Skeletal muscle tissue (tissue), 4 donors: ENCODE results near the gene TRPM4. TPM values are rescaled to one million over a fixed set of nuclear protein-coding genes. Genes with fewer than 3 reads are reported as not detected.
A peak's percentile ranks its signal among the peaks of the same experiment; 100 is the strongest.

ENCODE experiments used
- H3K27ac ChIP-seq: one replicate; pipeline ENCODE4 v1.7.0; 2013; ENCODE audit warnings: mild to moderate bottlenecking, low read depth, low read length, inconsistent platforms
- H3K27me3 ChIP-seq, 3 donors: one replicate each; pipeline ENCODE4 v1.7.0; 2013; ENCODE audit warnings: low read length in 3 of 3; ENCODE audit not compliant: control insufficient read depth in 3 of 3, insufficient read depth in 3 of 3
- H3K36me3 ChIP-seq, 3 donors: one replicate each; pipeline ENCODE4 v1.7.0; 2013; ENCODE audit warnings: low read length in 3 of 3; ENCODE audit not compliant: control insufficient read depth in 3 of 3, insufficient read depth in 3 of 3
- H3K4me1 ChIP-seq, 3 donors: one replicate each; pipeline ENCODE4 v1.7.0; 2013; ENCODE audit warnings: low read length in 3 of 3, mild to moderate bottlenecking in 3 of 3; ENCODE audit not compliant: control insufficient read depth in 3 of 3, insufficient read depth in 3 of 3
- H3K4me3 ChIP-seq, 3 donors: one replicate each; pipeline ENCODE4 v1.7.0; 2013; ENCODE audit warnings: low read length in 3 of 3
- H3K9ac ChIP-seq, 3 donors: one replicate each; pipeline ENCODE4 v1.7.0; 2013; ENCODE audit warnings: low read length in 3 of 3, mild to moderate bottlenecking in 3 of 3, moderate library complexity in 2 of 3, low read depth in 1 of 3
- H3K9me3 ChIP-seq, 3 donors: one replicate each; pipeline ENCODE4 v1.7.0; 2013; ENCODE audit warnings: low read length in 3 of 3; ENCODE audit not compliant: control insufficient read depth in 3 of 3
- total RNA-seq: library from RNA; depleted of rRNA; stranded (reverse); fragments of >200 nt; gene quantifications from one replicate; pipeline ENCODE4 v1.2.3, GENCODE V29; 2014
- donor health status: Osteomylitis.

Gene TRPM4
- total RNA-seq, 1 donor from 2014 or later, result 5.2 TPM

DNA sequence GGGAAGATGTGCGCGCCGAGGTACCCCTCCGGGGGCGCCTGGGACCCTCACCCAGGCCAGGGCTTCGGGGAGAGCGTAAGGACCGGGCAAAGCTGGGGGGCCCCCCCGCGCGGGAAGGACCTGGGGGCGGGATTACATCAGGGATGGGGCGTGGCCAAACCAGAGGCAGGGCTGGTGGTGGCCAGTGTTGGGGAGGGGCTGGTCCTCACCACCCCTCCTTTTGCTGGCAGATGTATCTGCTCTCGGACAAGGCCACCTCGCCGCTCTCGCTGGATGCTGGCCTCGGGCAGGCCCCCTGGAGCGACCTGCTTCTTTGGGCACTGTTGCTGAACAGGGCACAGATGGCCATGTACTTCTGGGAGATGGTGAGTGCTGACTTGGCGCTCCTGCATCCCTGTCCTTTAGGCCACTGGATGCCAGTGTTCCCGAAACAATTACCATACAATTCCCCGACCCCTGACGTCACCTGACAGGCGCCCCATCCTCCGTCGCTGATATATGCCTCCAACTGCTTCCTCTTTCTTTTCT, 25.3 kb downstream of the TRPM4 start:
- Histone ChIP-seq H3K4me1 (no peaks in the 10 kb centered on the region), H3K27me3 (no peaks in the 10 kb centered on the region), H3K9ac (no peak overlapping the region), H3K36me3 (peaks cover 33 to 40% (median 34%) of the 10 kb centered on the region in 3 donors), H3K4me3 (no peak overlapping the region), H3K9me3 (no peaks in the 10 kb centered on the region), H3K27ac (no peak overlapping the region)

DNA sequence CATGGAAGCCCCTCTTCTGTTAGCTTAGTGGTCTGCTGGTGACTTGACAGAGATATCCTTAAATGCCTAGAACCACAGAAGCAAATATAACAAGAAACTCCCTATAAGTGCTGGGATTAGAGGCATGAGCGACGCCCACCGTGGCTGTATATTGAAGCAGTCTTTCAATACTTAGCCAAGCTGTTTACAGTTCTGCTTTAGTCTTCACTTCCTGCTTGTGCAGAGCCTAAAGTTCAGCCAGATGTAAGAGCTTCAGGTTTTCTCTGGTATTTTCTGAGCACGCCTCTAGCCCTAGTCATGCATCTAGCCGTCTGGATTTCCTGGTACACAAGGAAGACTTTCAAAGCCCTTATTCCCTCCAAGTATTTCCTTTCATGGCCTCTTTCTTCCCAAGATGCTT, 28.5 kb downstream of the TRPM4 start:
- Histone ChIP-seq H3K27ac (no peak overlapping the region), H3K4me3 (no peak overlapping the region), H3K36me3 (peaks cover 45 to 57% (median 50%) of the 10 kb centered on the region in 3 donors), H3K4me1 (peaks cover 0 to 2% (median 0%) of the 10 kb centered on the region in 3 donors), H3K9me3 (no peaks in the 10 kb centered on the region), H3K9ac (no peak overlapping the region), H3K27me3 (no peaks in the 10 kb centered on the region)

DNA sequence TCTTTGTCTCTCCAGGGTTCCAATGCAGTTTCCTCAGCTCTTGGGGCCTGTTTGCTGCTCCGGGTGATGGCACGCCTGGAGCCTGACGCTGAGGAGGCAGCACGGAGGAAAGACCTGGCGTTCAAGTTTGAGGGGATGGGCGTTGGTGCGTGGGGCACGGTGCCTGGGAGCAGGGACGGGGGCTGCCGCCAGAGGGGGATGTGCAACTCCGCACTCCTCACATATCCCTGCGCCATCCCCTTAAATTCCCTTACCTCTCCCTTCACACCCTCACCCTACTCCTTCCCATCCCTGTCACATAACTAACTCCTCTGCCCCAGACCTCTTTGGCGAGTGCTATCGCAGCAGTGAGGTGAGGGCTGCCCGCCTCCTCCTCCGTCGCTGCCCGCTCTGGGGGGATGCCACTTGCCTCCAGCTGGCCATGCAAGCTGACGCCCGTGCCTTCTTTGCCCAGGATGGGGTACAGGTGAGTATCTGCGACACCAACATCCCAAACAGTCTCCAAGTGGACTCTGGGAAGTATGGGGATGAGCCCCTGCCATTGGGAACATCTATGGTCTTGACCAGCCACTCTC, 31.1 kb downstream of the TRPM4 start:
- H3K36me3 ChIP-seq, result peaks cover 55 to 59% (median 57%) of the 10 kb centered on the region in 3 donors
- H3K9me3 ChIP-seq, result no peaks in the 10 kb centered on the region
- H3K4me3 ChIP-seq, result no peak overlapping the region
- peaks cover 0 to 2% (median 0%) of the 10 kb centered on the region in 3 donors for H3K4me1 ChIP-seq
- no peaks in the 10 kb centered on the region for H3K27me3 ChIP-seq
- no peak overlapping the region for H3K9ac ChIP-seq
- H3K27ac ChIP-seq, result no peak overlapping the region

DNA sequence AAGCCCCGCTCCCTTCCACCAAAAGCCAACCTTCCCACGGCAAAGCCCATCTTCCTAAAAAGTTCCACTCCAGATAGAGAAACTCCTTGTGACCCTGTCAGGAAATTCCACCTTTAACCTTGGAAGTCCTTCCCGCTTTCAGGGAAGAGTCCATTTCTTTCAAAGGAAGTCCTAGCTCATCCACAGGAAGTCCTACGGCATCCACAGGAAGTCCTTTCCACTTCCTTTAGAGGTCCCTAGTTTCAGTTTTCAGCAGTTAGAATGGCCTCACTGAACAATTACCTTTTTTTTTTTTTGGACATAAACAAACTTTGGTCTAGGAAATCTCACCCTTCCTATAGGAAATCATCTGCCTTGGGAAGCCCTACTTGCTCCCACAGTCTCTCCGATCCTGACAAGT, 31.7 kb downstream of the TRPM4 start:
- H3K9ac ChIP-seq, result no peak overlapping the region
- no peak overlapping the region for H3K27ac ChIP-seq
- peaks cover 0 to 2% (median 0%) of the 10 kb centered on the region in 3 donors for H3K4me1 ChIP-seq
- no peak overlapping the region for H3K4me3 ChIP-seq
- H3K36me3 ChIP-seq, result peaks cover 57 to 64% (median 59%) of the 10 kb centered on the region in 3 donors
- H3K27me3 ChIP-seq, result no peaks in the 10 kb centered on the region
- H3K9me3 ChIP-seq, result no peaks in the 10 kb centered on the region

DNA sequence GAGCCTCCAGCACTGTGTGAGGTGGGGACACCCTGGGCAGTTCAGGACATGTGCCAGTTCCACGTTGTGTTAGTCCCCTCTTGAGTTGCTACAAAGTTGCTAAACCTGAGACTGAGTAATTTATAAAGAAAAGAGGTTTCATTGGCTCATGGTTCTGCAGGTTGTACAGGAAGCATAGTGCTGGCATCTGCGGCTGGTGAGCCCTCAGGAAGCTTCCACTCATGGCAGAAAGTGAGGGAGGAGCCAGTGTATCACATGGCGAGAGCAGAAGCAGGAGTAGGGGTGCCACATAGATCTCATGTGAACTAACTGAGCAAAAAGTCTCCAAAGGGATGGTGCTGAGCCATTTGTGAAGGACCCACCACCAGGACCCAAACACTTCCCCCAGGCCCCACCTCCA, 33.2 kb downstream of the TRPM4 start:
- Histone ChIP-seq H3K4me3 (no peak overlapping the region), H3K4me1 (peaks cover 0 to 2% (median 0%) of the 10 kb centered on the region in 3 donors), H3K9ac (no peak overlapping the region), H3K27ac (no peak overlapping the region), H3K36me3 (peaks cover 53 to 56% (median 56%) of the 10 kb centered on the region in 3 donors), H3K9me3 (no peaks in the 10 kb centered on the region), H3K27me3 (no peaks in the 10 kb centered on the region)

DNA sequence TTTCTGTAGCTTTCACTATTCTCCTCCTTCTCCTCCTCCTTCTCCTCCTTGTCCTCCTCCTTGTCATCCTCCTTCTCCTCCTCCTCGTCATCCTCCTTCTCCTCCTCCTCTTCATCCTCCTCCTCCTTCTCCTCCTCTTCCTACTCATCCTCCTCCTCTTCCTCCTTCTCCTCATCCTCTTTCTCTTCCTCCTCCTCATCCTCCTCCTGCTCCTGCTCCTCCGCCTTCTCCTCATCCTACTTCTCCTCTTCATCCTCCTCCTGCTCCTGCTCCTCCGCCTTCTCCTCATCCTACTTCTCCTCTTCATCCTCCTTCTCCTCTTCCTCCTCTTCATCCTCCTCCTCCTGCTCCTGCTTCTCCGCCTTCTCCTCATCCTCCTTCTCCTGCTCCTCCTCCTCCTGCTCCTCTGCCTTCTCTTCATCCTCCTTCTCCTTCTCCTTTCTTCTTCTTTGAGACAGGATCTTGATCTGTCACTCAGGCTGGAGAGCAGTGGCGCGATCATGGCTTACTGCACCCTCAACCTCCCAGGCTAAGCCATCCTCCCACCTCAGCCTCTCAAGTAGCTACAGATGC, 36.3 kb downstream of the TRPM4 start:
- Histone ChIP-seq H3K9me3 (no peaks in the 10 kb centered on the region), H3K4me3 (no peak overlapping the region), H3K9ac (no peak overlapping the region), H3K36me3 (peaks cover 42 to 45% (median 43%) of the 10 kb centered on the region in 3 donors), H3K4me1 (peaks cover 5 to 12% (median 5%) of the 10 kb centered on the region in 3 donors), H3K27me3 (no peaks in the 10 kb centered on the region), H3K27ac (no peak overlapping the region)

DNA sequence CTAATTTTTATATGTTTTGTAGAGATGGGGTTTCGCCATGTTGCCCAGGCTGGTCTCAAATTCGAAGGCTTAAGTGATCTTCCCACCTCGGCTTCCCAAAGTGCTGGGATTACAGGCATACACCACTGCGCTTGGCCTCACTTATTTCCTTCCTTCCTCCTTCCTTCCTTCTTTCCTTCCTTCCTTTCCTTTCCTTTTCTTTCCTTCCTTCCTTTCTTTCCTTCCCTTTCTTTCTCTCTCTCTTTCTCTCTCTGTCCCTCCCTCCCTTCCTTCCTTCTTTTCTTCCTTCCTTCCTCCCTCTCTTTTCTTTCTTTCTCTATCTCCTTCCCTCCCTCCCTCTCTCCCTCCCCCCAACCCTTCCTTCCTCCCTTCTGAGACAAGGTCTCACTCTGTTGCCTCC, 36.8 kb downstream of the TRPM4 start:
- no peaks in the 10 kb centered on the region for H3K27me3 ChIP-seq
- H3K4me1 ChIP-seq, result peaks cover 5 to 13% (median 5%) of the 10 kb centered on the region in 3 donors
- no peak overlapping the region for H3K4me3 ChIP-seq
- H3K36me3 ChIP-seq, result peaks cover 41 to 42% (median 41%) of the 10 kb centered on the region in 3 donors
- H3K27ac ChIP-seq, result no peak overlapping the region
- no peak overlapping the region for H3K9ac ChIP-seq
- H3K9me3 ChIP-seq, result no peaks in the 10 kb centered on the region

DNA sequence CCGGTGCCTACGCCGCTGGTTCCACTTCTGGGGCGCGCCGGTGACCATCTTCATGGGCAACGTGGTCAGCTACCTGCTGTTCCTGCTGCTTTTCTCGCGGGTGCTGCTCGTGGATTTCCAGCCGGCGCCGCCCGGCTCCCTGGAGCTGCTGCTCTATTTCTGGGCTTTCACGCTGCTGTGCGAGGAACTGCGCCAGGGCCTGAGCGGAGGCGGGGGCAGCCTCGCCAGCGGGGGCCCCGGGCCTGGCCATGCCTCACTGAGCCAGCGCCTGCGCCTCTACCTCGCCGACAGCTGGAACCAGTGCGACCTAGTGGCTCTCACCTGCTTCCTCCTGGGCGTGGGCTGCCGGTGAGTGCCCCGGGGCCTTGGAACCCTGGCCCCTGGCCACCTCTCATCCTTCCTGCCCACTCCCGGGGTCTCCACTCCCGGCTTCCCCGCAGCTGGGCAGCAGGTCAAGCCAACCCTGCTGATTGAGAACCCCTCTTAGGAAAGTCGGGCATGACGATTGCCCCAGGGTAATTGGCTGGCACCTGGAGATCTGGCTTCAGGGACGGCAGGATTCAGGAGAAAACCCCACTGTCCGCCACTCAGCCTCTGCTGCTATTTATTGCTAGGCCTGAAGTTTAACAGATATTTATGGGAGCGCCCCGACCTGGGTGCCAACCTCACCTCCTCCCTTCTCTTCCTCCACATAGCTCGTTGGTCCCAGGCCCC, 39.1 kb downstream of the TRPM4 start:
- Histone ChIP-seq H3K4me1 (peaks cover 5 to 11% (median 5%) of the 10 kb centered on the region in 3 donors), H3K9me3 (no peaks in the 10 kb centered on the region), H3K9ac (peak overlapping the region; percentile 68 to 80 (median 76)), H3K4me3 (peak overlapping the region; percentile 30 to 60 (median 49)), H3K27me3 (no peaks in the 10 kb centered on the region), H3K36me3 (peaks cover 30 to 36% (median 32%) of the 10 kb centered on the region in 3 donors), H3K27ac (peak overlapping the region; percentile 81)

DNA sequence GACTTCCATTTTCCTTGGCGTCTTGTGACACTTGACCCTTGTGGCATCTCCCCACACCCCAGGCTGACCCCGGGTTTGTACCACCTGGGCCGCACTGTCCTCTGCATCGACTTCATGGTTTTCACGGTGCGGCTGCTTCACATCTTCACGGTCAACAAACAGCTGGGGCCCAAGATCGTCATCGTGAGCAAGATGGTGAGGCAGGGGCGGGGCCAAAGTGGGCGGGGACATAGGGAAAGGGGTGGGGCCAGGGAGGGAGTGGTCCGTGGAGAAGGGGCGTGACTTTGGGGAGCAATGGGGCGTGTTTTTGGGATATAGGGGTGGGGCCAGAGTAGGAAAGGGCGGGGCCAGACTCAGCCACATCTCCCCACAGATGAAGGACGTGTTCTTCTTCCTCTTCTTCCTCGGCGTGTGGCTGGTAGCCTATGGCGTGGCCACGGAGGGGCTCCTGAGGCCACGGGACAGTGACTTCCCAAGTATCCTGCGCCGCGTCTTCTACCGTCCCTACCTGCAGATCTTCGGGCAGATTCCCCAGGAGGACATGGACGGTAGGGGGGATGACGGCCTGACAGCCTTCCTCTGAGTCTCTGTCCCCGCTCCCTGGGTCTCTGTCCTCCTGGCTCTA, 42.8 kb downstream of the TRPM4 start:
- Histone ChIP-seq H3K9me3 (no peaks in the 10 kb centered on the region), H3K27me3 (no peaks in the 10 kb centered on the region), H3K4me1 (peaks cover 5 to 11% (median 5%) of the 10 kb centered on the region in 3 donors), H3K36me3 (peaks cover 29 to 34% (median 31%) of the 10 kb centered on the region in 3 donors), H3K27ac (no peak overlapping the region), H3K9ac (no peak overlapping the region), H3K4me3 (no peak overlapping the region)
